ENCODE data around the gene MYO1C.

MYO1C gene

DNA sequence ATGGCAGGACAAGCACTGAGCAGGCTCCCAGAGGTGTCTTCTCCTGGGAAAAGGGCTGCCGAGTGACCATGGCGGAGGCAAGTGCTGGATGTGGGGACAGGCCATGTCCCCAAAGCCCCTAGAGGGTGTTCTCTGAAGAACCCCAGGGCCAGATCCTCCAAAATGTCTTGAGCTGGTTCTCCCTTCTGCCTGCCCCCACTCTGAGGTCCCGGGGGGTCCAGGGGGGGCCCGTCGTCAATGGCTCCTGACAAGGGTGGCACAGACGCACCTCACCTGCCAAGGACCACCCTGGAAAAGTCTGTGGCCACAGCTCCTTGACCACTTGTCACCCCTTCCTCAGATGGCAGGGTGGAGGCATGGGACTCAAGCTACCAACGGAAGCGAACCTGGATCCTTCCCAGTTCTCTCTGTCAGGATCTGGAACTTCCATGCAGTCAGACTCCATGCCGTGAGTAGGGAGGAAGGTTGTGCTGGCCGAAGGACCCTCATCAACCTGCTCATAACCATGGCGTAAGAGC, 2.3 kb upstream of the MYO1C start:
- Histone ChIP-seq H3F3A (ENCODE audit: insufficient read depth, low read length) (no peaks in the 10 kb centered on the region), H3K4me2 (ENCODE audit: low read length) (no peak overlapping the region), H3K9ac (ENCODE audit: low read length) (no peak overlapping the region), H3K79me2 (ENCODE audit: insufficient read depth, low read length) (no peaks in the 10 kb centered on the region), H3K36me3 (ENCODE audit: insufficient read depth, low read length) (peaks cover 9% of the 10 kb centered on the region; the same call in 1 of the 2 replicates), H3K4me3 (ENCODE audit: low read depth, low read length, poor library complexity, severe bottlenecking) (no peak overlapping the region), H3K4me1 (ENCODE audit: insufficient read depth, low read length, severe bottlenecking) (peaks cover 18% of the 10 kb centered on the region), H3K27ac (ENCODE audit: low read depth, low read length, poor library complexity, severe bottlenecking) (no peak overlapping the region), H2AFZ (ENCODE audit: low read length) (no peak overlapping the region), H4K20me1 (ENCODE audit: insufficient read depth, low read length) (no peaks in the 10 kb centered on the region), H3K9me2 (ENCODE audit: low read depth, low read length) (no peaks in the 10 kb centered on the region), H3K27me3 (ENCODE audit: insufficient read depth, low read length) (no peaks in the 10 kb centered on the region), H3K9me3 (ENCODE audit: low read length) (no peaks in the 10 kb centered on the region)
- TF ChIP-seq EZH2 (IDR thresholded peaks at IDR 0.05; ENCODE audit: borderline replicate concordance, low read length) = no peak
- TF ChIP-seq CTCF (IDR thresholded peaks at IDR 0.05; ENCODE audit: low read length) = no peak

GRCh38 chr17:1494203-1494602, 1.7 kb upstream of the MYO1C start:
- Histone ChIP-seq H3K36me3 (ENCODE audit: insufficient read depth, low read length) (peaks cover 9% of the 10 kb centered on the region; the same call in 1 of the 2 replicates), H3K27ac (ENCODE audit: low read depth, low read length, poor library complexity, severe bottlenecking) (no peak overlapping the region), H3K4me3 (ENCODE audit: low read depth, low read length, poor library complexity, severe bottlenecking) (no peak overlapping the region), H3K27me3 (ENCODE audit: insufficient read depth, low read length) (no peaks in the 10 kb centered on the region), H3K9me3 (ENCODE audit: low read length) (no peaks in the 10 kb centered on the region), H4K20me1 (ENCODE audit: insufficient read depth, low read length) (no peaks in the 10 kb centered on the region), H2AFZ (ENCODE audit: low read length) (no peak overlapping the region), H3K79me2 (ENCODE audit: insufficient read depth, low read length) (no peaks in the 10 kb centered on the region), H3K9ac (ENCODE audit: low read length) (no peak overlapping the region), H3F3A (ENCODE audit: insufficient read depth, low read length) (no peaks in the 10 kb centered on the region), H3K4me1 (ENCODE audit: insufficient read depth, low read length, severe bottlenecking) (peaks cover 19% of the 10 kb centered on the region), H3K9me2 (ENCODE audit: low read depth, low read length) (no peaks in the 10 kb centered on the region), H3K4me2 (ENCODE audit: low read length) (no peak overlapping the region)
- TF ChIP-seq CTCF (IDR thresholded peaks at IDR 0.05; ENCODE audit: low read length) = no peak
- TF ChIP-seq EZH2 (IDR thresholded peaks at IDR 0.05; ENCODE audit: borderline replicate concordance, low read length) = no peak

- H3K9me3 ChIP-seq (ENCODE audit: low read length) = no peaks in the 10 kb centered on the region
These were observed 950 bp upstream of the MYO1C start for GRCh38 chr17:1493291-1493980.

More at GRCh38 chr17:1493291-1493980, 950 bp upstream of the MYO1C start:
- TF ChIP-seq CTCF (IDR thresholded peaks at IDR 0.05; ENCODE audit: low read length) (no peak), EZH2 (IDR thresholded peaks at IDR 0.05; ENCODE audit: borderline replicate concordance, low read length) (no peak)
- H4K20me1 ChIP-seq (ENCODE audit: insufficient read depth, low read length) = no peaks in the 10 kb centered on the region
- no peak overlapping the region for H3K4me2 ChIP-seq (ENCODE audit: low read length)
- H2AFZ ChIP-seq (ENCODE audit: low read length) = no peak overlapping the region
- peaks cover 23% of the 10 kb centered on the region for H3K4me1 ChIP-seq (ENCODE audit: insufficient read depth, low read length, severe bottlenecking)
- H3K79me2 ChIP-seq (ENCODE audit: insufficient read depth, low read length) = no peaks in the 10 kb centered on the region
- no peaks in the 10 kb centered on the region for H3K27me3 ChIP-seq (ENCODE audit: insufficient read depth, low read length)
- H3K27ac ChIP-seq (ENCODE audit: low read depth, low read length, poor library complexity, severe bottlenecking) = no peak overlapping the region
- peaks cover 9% of the 10 kb centered on the region; the same call in 1 of the 2 replicates for H3K36me3 ChIP-seq (ENCODE audit: insufficient read depth, low read length)
- H3K4me3 ChIP-seq (ENCODE audit: low read depth, low read length, poor library complexity, severe bottlenecking) = no peak overlapping the region
- no peaks in the 10 kb centered on the region for H3K9me2 ChIP-seq (ENCODE audit: low read depth, low read length)
- H3F3A ChIP-seq (ENCODE audit: insufficient read depth, low read length) = no peaks in the 10 kb centered on the region
- H3K9ac ChIP-seq (ENCODE audit: low read length) = no peak overlapping the region
